8988T (cell line): ENCODE results near the gene PDPN.

Source experiments
- DNase-seq: peaks from one replicate; pipeline ENCODE4 v3.0.0; 2011

PDPN gene

GRCh38 chr1:13620825-13621224 is 37.2 kb downstream of the PDPN start:
- no peak for DNase-seq

GRCh38 chr1:13622446-13622845 is 38.8 kb downstream of the PDPN start:
- DNase-seq, result no peak

DNA sequence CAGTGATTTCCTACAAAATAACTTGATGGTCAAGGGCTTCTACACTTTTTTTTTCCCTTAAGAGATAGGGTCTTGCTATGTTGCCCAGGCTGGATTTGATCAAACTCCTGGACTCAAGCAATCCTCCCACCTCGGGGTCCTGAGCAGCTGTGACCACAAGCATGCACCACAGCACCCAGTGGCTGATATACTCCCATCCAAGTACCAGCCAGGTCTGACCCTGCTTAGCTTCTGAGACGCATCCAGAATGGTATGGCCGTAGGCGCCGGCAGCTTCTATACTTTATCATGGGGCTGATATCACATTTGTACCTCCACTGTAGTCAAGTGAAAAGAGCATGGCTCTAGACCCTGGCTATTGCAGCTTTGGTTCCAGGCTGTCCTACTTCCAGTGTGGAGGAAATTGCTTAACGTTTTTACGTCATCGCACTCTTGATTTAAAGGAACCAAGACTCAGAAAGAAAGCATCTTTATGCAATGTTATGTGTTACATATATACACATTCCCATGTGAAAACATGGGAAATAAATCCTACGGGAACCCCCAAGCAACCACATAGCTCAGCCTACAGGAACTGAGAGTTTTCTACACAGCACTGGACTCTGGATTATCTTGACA is 39.5 kb downstream of the PDPN start:
- DNase-seq, result no peak

DNA sequence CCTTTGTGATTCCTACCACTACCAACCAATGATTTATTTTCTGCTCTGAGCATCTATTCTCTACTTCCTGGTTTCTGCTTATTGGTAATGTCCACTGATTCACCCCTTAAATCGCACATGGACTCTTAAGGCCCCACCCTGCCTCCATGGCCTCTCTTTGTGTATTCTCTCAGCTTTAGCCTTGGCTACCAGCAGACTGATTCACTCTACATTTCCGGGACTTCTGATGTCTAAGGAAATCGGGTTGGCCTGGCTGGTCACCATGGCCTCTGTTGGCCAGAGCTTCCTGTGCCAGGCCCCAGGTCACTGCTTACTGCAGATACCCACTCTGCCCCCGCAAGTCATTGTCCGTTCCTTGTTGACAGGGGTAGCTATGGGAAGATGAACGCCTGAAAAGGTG is 40.9 kb downstream of the PDPN start:
- no peak for DNase-seq

DNA sequence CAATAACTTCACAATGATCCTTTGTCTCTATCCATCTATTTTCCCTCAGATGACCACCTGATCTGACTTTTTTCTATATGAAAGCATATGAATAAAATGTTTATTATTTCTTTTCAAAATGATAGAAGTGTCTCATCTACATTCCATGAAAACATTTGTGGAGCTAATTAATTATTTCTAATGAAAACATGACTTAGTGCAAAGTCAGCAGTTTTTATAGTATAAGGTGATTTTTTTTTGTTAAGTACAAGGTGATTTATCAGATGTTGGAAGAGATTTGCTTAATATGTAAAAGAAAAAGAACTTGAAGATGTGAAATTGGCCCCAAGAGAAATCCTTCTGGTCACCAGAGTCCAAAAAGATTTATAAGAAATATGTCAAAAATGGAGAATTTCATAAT is 43.5 kb downstream of the PDPN start:
- DNase-seq, result no peak

- DNase-seq, result no peak
Measured at GRCh38 chr1:13628218-13628617, 44.6 kb downstream of the PDPN start.

- no peak for DNase-seq
Measured at GRCh38 chr1:13628711-13629110, 45.1 kb downstream of the PDPN start.

DNA sequence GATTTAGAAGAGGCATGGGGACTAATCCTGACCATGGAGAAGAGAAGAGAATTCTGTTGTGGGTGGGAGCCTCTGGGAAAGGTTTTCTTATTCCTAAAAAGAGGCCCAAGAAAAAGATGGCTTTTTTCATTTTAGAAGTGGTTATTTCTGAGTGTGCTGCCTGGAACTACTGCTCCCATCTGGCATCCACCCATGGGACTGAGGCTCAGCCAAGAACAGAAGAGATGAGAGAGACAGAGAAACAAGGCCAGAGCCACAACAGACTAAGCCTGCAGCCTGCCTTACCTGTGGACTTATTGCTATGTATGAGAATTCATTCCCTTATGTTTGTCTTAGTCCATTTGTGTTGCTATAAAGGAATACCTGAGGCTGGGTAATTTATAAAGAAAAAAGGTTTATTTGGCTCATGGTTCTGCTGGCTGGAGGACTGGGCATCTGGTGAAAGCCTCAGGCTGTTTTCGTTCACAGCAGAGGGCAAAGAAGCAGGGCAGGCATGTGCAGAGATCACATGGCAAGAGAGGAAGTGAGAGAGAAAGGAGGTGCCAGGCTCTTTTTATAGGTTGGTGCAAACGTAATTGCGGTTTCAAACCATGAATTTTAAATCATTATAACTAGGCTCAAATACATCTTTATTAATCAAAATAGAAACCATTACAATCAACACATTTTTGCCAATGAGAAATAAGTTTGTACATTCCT is 58.8 kb downstream of the PDPN start:
- DNase-seq, result no peak

DNA sequence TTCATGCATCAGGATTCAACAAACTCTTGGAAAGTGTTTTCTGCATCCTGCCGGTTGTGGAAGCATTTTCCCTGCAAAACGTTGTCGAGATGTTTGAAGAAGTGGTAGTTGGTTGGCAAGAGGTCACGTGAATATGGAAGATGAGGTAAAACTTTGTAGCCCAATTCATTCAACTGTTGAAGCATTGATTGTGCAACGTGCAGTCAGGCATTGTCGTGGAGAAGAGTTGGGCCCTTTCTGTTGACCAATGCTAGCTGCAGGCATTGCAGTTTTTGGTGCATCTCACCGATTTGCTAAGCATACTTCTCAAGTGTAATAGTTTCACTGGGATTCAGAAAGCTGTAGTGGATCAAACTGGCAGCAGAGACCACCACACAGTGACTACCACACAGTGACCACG is 59.4 kb downstream of the PDPN start:
- DNase-seq, result no peak

DNA sequence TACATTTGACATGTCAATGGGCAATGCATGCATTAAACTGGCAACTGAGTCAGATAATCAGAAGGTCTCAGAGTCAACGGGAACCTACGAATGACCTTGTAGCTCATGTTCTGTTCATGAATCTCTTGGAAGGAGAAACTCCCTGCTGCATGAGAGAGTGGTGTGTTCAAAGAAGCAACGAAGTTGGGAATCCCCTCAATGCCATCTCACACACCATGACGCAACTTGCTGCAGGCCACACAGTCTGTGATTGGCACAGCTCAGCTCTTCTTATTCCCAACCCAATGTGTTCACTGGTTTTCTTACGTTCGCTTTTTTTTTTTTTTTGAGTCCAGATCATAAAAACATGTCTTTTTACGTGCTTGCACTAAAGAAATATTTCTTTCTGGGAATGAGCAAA is 62.9 kb downstream of the PDPN start:
- DNase-seq, result no peak

DNA sequence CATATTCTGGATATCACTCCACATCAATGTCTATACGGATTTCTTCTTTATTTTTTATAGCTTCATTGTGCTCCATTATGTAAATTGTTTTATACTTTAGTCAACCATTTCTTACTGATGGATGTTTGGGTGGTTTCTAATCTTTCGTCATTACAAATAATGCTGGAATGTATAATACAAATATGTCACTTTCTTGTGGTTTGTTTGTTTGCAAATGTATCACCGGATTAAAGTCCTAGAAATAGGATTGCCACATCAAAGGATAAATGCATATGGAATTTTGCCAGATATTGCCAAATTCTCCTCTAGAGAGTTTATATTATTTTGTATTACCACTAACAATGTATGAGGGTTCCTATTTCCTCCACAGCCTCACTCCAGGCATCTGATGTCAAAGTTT is 67.6 kb downstream of the PDPN start:
- DNase-seq, result no peak

- DNase-seq, result no peak
Measured at GRCh38 chr1:13652238-13652637, 68.6 kb downstream of the PDPN start.

GRCh38 chr1:13661539-13661938 is 77.9 kb downstream of the PDPN start:
- no peak for DNase-seq

- DNase-seq, result no peak
Measured at GRCh38 chr1:13662493-13662892, 78.9 kb downstream of the PDPN start.

DNA sequence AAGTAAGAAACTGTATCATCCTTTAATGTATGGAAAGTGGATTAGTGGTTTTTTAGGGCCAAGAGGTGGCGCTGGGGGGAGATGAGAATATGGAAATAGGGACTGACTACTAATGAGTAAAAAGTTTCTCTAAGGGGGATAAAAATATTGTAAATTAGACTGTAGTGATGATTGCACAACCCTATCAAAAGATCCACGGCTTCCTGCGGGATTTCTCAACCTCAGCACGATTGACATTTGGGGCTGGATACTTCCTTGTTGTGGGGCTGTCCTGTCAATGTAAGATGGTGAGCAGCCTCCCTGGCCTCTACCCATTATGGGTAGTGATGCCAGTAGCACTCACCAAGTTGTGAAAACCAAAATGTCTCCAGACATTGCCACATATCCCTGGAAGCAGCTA is 80.3 kb downstream of the PDPN start:
- no peak for DNase-seq

- DNase-seq, result no peak
Measured at GRCh38 chr1:13664451-13664850, 80.8 kb downstream of the PDPN start.

- DNase-seq, result no peak
Measured at GRCh38 chr1:13666317-13666716, 82.7 kb downstream of the PDPN start.
